ENCODE data around the gene ACOT11.
"Not testable (repeated sequence)": the region's sequence is repeated elsewhere in the genome, so short reads cannot be mapped to it uniquely, and the experiment has no call there.

DNA sequence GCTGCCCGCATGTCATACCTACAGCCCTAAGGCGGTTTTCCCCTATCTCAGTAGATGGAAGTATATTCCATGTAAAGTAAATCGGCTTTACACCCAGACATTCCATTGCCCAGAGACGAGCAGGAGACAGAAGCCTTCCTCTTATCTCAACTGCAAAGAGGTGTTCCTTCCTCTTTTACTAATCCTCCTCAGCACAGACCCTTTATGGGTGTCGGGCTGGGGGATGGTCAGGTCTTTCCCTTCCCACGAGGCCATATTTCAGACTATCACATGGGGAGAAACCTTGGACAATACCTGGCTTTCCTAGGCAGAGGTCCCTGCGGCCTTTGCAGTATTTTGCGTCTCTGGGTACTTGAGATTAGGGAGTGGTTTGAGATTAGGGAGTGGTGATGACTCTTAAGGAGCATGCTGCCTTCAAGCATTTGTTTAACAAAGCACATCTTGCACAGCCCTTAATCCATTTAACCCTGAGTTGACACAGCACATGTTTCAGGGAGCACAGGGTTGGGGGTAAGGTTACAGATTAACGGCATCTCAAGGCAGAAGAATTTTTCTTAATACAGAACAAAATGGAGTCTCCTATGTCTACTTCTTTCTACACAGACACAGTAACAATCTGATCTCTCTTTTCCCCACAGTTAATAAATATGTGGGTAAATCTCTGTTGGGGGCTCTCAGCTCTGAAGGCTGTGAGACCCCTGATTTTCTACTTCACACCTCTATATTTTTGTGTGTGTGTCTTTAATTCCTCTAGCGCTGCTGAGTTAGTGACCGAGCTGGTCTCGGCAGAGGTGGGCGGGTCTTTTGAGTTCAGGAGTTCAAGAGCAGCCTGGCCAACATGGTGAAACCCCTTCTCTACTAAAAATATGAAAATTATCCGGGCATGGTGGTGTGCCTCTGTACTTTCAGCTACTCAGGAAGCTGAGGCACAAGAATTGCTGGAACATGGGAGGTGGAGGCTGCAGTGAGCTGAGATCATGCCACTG is 88.7 kb downstream of the ACOT11 start:
- not testable (repeated sequence) for TF ChIP-seq POLR2A (IDR thresholded peaks at IDR 0.05; ENCODE audit: low read depth, low read length); POLR2AphosphoS5 (IDR thresholded peaks at IDR 0.05; ENCODE audit: low read depth, low read length); TAF1 (IDR thresholded peaks at IDR 0.05; ENCODE audit: low read depth, low read length); PAX5 (IDR thresholded peaks at IDR 0.05; ENCODE audit: insufficient read depth, low read length, severe bottlenecking)
